ENCODE measurements around the gene PAPOLB.

Gene PAPOLB

GRCh38 chr7:4815609-4816418 is 46.0 kb downstream of the PAPOLB start:
- no peaks in the 10 kb centered on the region for H3K27me3 ChIP-seq (ENCODE audit: control insufficient read depth in 1 of 2, insufficient read depth in 2 of 2, low read length in 2 of 2)
- H3K9ac ChIP-seq (ENCODE audit: low read depth in 1 of 2, low read length in 2 of 2): no peak overlapping the region
- no peaks in the 10 kb centered on the region for H3K9me3 ChIP-seq (ENCODE audit: control insufficient read depth in 1 of 2, low read length in 2 of 2)
- H3K27ac ChIP-seq (ENCODE audit: low read depth, low read length): no peak overlapping the region
- no peaks in the 10 kb centered on the region for H3K4me1 ChIP-seq (ENCODE audit: control insufficient read depth in 1 of 2, insufficient read depth in 2 of 2, low read length in 2 of 2)
- H3K36me3 ChIP-seq (ENCODE audit: control insufficient read depth in 1 of 2, insufficient read depth in 2 of 2, low read length in 2 of 2): no peaks in the 10 kb centered on the region
- H3K4me3 ChIP-seq (ENCODE audit: low read depth in 1 of 2, low read length in 2 of 2): no peak overlapping the region

- no peak overlapping the region for H3K9ac ChIP-seq (ENCODE audit: low read depth in 1 of 2, low read length in 2 of 2)
- H3K4me3 ChIP-seq (ENCODE audit: low read depth in 1 of 2, low read length in 2 of 2): no peak overlapping the region
- no peaks in the 10 kb centered on the region for H3K4me1 ChIP-seq (ENCODE audit: control insufficient read depth in 1 of 2, insufficient read depth in 2 of 2, low read length in 2 of 2)
- H3K9me3 ChIP-seq (ENCODE audit: control insufficient read depth in 1 of 2, low read length in 2 of 2): no peaks in the 10 kb centered on the region
- no peaks in the 10 kb centered on the region for H3K36me3 ChIP-seq (ENCODE audit: control insufficient read depth in 1 of 2, insufficient read depth in 2 of 2, low read length in 2 of 2)
- no peak overlapping the region for H3K27ac ChIP-seq (ENCODE audit: low read depth, low read length)
- H3K27me3 ChIP-seq (ENCODE audit: control insufficient read depth in 1 of 2, insufficient read depth in 2 of 2, low read length in 2 of 2): no peaks in the 10 kb centered on the region
These were observed 46.7 kb downstream of the PAPOLB start for GRCh38 chr7:4815121-4815520.

GRCh38 chr7:4814433-4814832 is 47.4 kb downstream of the PAPOLB start:
- H3K4me3 ChIP-seq (ENCODE audit: low read depth in 1 of 2, low read length in 2 of 2): no peak overlapping the region
- no peak overlapping the region for H3K9ac ChIP-seq (ENCODE audit: low read depth in 1 of 2, low read length in 2 of 2)
- H3K9me3 ChIP-seq (ENCODE audit: control insufficient read depth in 1 of 2, low read length in 2 of 2): no peaks in the 10 kb centered on the region
- no peaks in the 10 kb centered on the region for H3K27me3 ChIP-seq (ENCODE audit: control insufficient read depth in 1 of 2, insufficient read depth in 2 of 2, low read length in 2 of 2)
- H3K4me1 ChIP-seq (ENCODE audit: control insufficient read depth in 1 of 2, insufficient read depth in 2 of 2, low read length in 2 of 2): no peaks in the 10 kb centered on the region
- no peaks in the 10 kb centered on the region for H3K36me3 ChIP-seq (ENCODE audit: control insufficient read depth in 1 of 2, insufficient read depth in 2 of 2, low read length in 2 of 2)
- no peak overlapping the region for H3K27ac ChIP-seq (ENCODE audit: low read depth, low read length)

GRCh38 chr7:4809666-4810065 is 52.2 kb downstream of the PAPOLB start:
- H3K27me3 ChIP-seq (ENCODE audit: control insufficient read depth in 1 of 2, insufficient read depth in 2 of 2, low read length in 2 of 2): no peaks in the 10 kb centered on the region
- no peaks in the 10 kb centered on the region for H3K9me3 ChIP-seq (ENCODE audit: control insufficient read depth in 1 of 2, low read length in 2 of 2)
- H3K4me3 ChIP-seq (ENCODE audit: low read depth in 1 of 2, low read length in 2 of 2): no peak overlapping the region
- H3K27ac ChIP-seq (ENCODE audit: low read depth, low read length): no peak overlapping the region
- no peak overlapping the region for H3K9ac ChIP-seq (ENCODE audit: low read depth in 1 of 2, low read length in 2 of 2)
- H3K36me3 ChIP-seq (ENCODE audit: control insufficient read depth in 1 of 2, insufficient read depth in 2 of 2, low read length in 2 of 2): no peaks in the 10 kb centered on the region
- no peaks in the 10 kb centered on the region for H3K4me1 ChIP-seq (ENCODE audit: control insufficient read depth in 1 of 2, insufficient read depth in 2 of 2, low read length in 2 of 2)

GRCh38 chr7:4809091-4809591 is 52.7 kb downstream of the PAPOLB start:
- H3K4me3 ChIP-seq (ENCODE audit: low read depth in 1 of 2, low read length in 2 of 2): no peak overlapping the region
- H3K4me1 ChIP-seq (ENCODE audit: control insufficient read depth in 1 of 2, insufficient read depth in 2 of 2, low read length in 2 of 2): no peaks in the 10 kb centered on the region
- no peaks in the 10 kb centered on the region for H3K9me3 ChIP-seq (ENCODE audit: control insufficient read depth in 1 of 2, low read length in 2 of 2)
- H3K9ac ChIP-seq (ENCODE audit: low read depth in 1 of 2, low read length in 2 of 2): no peak overlapping the region
- H3K27ac ChIP-seq (ENCODE audit: low read depth, low read length): no peak overlapping the region
- H3K36me3 ChIP-seq (ENCODE audit: control insufficient read depth in 1 of 2, insufficient read depth in 2 of 2, low read length in 2 of 2): no peaks in the 10 kb centered on the region
- no peaks in the 10 kb centered on the region for H3K27me3 ChIP-seq (ENCODE audit: control insufficient read depth in 1 of 2, insufficient read depth in 2 of 2, low read length in 2 of 2)

- no peak overlapping the region for H3K27ac ChIP-seq (ENCODE audit: low read depth, low read length)
- no peak overlapping the region for H3K9ac ChIP-seq (ENCODE audit: low read depth in 1 of 2, low read length in 2 of 2)
- no peaks in the 10 kb centered on the region for H3K4me1 ChIP-seq (ENCODE audit: control insufficient read depth in 1 of 2, insufficient read depth in 2 of 2, low read length in 2 of 2)
- no peak overlapping the region for H3K4me3 ChIP-seq (ENCODE audit: low read depth in 1 of 2, low read length in 2 of 2)
- no peaks in the 10 kb centered on the region for H3K9me3 ChIP-seq (ENCODE audit: control insufficient read depth in 1 of 2, low read length in 2 of 2)
- no peaks in the 10 kb centered on the region for H3K27me3 ChIP-seq (ENCODE audit: control insufficient read depth in 1 of 2, insufficient read depth in 2 of 2, low read length in 2 of 2)
- H3K36me3 ChIP-seq (ENCODE audit: control insufficient read depth in 1 of 2, insufficient read depth in 2 of 2, low read length in 2 of 2): no peaks in the 10 kb centered on the region
These were observed 53.3 kb downstream of the PAPOLB start for GRCh38 chr7:4808565-4808964.

GRCh38 chr7:4808026-4808425 is 53.8 kb downstream of the PAPOLB start:
- Histone ChIP-seq H3K4me1 (ENCODE audit: control insufficient read depth in 1 of 2, insufficient read depth in 2 of 2, low read length in 2 of 2) (no peaks in the 10 kb centered on the region), H3K27ac (ENCODE audit: low read depth, low read length) (no peak overlapping the region), H3K9me3 (ENCODE audit: control insufficient read depth in 1 of 2, low read length in 2 of 2) (no peaks in the 10 kb centered on the region), H3K9ac (ENCODE audit: low read depth in 1 of 2, low read length in 2 of 2) (no peak overlapping the region), H3K4me3 (ENCODE audit: low read depth in 1 of 2, low read length in 2 of 2) (no peak overlapping the region), H3K36me3 (ENCODE audit: control insufficient read depth in 1 of 2, insufficient read depth in 2 of 2, low read length in 2 of 2) (no peaks in the 10 kb centered on the region), H3K27me3 (ENCODE audit: control insufficient read depth in 1 of 2, insufficient read depth in 2 of 2, low read length in 2 of 2) (no peaks in the 10 kb centered on the region)

Measured in duodenal mucosa (tissue), 2 donors.